ENCODE data around the gene RALGPS1. TPM values are rescaled to one million over a fixed set of nuclear protein-coding genes. Genes with fewer than 3 reads are reported as not detected.

RALGPS1 gene
- total and polyA plus RNA-seq, 2 of the 13 experiments (the other 11 are each of a cell fraction or from before 2014, with no cell fraction given) = 3.7 to 6.5 TPM

DNA sequence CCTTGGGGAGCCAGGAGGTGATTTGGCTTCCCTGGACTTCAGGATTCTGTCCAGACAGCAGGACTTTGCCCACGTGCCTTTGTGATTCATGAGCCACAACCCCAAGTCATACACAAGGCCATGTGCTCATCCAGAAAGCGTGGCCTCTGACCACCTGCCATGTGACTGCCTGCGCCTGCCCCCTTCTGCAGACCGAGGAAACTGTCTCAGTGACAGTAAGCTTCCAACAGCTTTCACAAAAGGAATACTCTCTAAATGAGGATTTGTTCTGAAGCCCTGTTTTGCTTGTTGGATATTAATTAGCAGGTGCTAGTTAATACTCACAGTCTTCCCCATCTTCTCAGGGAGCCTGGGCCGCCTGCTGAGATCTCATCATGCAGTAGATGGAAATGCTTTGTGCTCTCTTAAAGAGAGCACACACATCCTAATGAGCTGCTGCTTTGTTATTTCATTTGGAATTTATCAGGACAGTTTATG is 244.8 kb downstream of the RALGPS1 start (continued):
- TF ChIP-seq ZNF24 (IDR thresholded peaks at IDR 0.05) (no peak), TAF15 (IDR thresholded peaks at IDR 0.05; ENCODE audit: low read depth, low read length, poor library complexity, severe bottlenecking) (no peak), MED8 (CRISPR knock-in tag; IDR thresholded peaks at IDR 0.05; ENCODE audit: insufficient replicate concordance) (no peak), STAG1 (CRISPR knock-in tag; IDR thresholded peaks at IDR 0.05) (peak; percentile 60), SOX13 (IDR thresholded peaks at IDR 0.05) (no peak), SOX13 (CRISPR knock-in tag; conservative IDR thresholded peaks at IDR 0.05 in 1 of 2, IDR thresholded peaks at IDR 0.05 in 1 of 2) (peak in 1 of 2 experiments; percentile 67; a peak in 1 of 4 replicates), ZNF354B (CRISPR knock-in tag; IDR thresholded peaks at IDR 0.05) (peak; percentile 93; the same call in 1 of the 2 replicates), MXI1 (IDR thresholded peaks at IDR 0.05; ENCODE audit: borderline replicate concordance, low read depth, low read length) (peak; percentile 99; the same call in 2 of the 3 replicates), HNF4G (IDR thresholded peaks at IDR 0.05; ENCODE audit: borderline replicate concordance, low read depth, low read length) (peak; percentile 27; the same call in 1 of the 2 replicates), HNF4G (CRISPR knock-in tag; IDR thresholded peaks at IDR 0.05; ENCODE audit: borderline replicate concordance, low read depth) (peak; percentile 86), ZFAT (CRISPR knock-in tag; conservative IDR thresholded peaks at IDR 0.05) (0 out of 2 replicates have a peak, but pooled peaks have one; percentile 53), ZNF274 (CRISPR knock-in tag; IDR thresholded peaks at IDR 0.05) (peak; percentile 98), HDAC1 (CRISPR knock-in tag; IDR thresholded peaks at IDR 0.05) (peak; percentile 71; the same call in 1 of the 2 replicates), RBFOX2 (IDR thresholded peaks at IDR 0.05; ENCODE audit: low read depth, low read length) (no peak), ZNF577 (CRISPR knock-in tag; IDR thresholded peaks at IDR 0.05; ENCODE audit: borderline replicate concordance, low read depth) (no peak), FOXC1 (CRISPR knock-in tag; IDR thresholded peaks at IDR 0.05; ENCODE audit: borderline replicate concordance) (peak; percentile 100), XBP1 (CRISPR knock-in tag; IDR thresholded peaks at IDR 0.05) (peak; percentile 94; the same call in 1 of the 2 replicates), KAT2B (IDR thresholded peaks at IDR 0.05; ENCODE audit: borderline replicate concordance, low read depth, low read length) (no peak), PAF1 (CRISPR knock-in tag; IDR thresholded peaks at IDR 0.05) (no peak), ZFP90 (CRISPR knock-in tag; IDR thresholded peaks at IDR 0.05; ENCODE audit: borderline replicate concordance) (peak; percentile 72; the same call in 1 of the 2 replicates), BORCS8-MEF2B (CRISPR knock-in tag; IDR thresholded peaks at IDR 0.05) (peak; percentile 96), CBFB (CRISPR knock-in tag; IDR thresholded peaks at IDR 0.05) (no peak), PHF21A (CRISPR knock-in tag; IDR thresholded peaks at IDR 0.05) (peak; percentile 44), GPN1 (CRISPR knock-in tag; IDR thresholded peaks at IDR 0.05; ENCODE audit: borderline replicate concordance) (no peak)
- TF ChIP-seq, protein P1, sequence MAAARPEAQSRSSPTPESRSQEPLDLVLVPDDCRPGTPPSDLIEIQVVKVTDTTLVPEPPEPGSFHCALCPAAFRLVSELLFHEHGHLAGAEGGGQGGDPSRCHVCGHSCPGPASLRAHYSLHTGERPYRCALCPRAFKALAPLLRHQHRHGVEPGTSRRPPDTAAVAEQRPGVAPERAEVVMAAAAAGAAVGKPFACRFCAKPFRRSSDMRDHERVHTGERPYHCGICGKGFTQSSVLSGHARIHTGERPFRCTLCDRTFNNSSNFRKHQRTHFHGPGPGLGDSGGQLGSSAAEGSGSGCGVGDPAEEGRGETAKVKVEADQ (CRISPR knock-in tag; IDR thresholded peaks at IDR 0.05; ENCODE audit: borderline replicate concordance) = peak; percentile 84; the same call in 1 of the 2 replicates
- TF ChIP-seq, protein P2, sequence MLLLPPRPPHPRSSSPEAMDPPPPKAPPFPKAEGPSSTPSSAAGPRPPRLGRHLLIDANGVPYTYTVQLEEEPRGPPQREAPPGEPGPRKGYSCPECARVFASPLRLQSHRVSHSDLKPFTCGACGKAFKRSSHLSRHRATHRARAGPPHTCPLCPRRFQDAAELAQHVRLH (CRISPR knock-in tag; IDR thresholded peaks at IDR 0.05; ENCODE audit: borderline replicate concordance, low read depth) = peak; percentile 99
- TF ChIP-seq, protein P3, sequence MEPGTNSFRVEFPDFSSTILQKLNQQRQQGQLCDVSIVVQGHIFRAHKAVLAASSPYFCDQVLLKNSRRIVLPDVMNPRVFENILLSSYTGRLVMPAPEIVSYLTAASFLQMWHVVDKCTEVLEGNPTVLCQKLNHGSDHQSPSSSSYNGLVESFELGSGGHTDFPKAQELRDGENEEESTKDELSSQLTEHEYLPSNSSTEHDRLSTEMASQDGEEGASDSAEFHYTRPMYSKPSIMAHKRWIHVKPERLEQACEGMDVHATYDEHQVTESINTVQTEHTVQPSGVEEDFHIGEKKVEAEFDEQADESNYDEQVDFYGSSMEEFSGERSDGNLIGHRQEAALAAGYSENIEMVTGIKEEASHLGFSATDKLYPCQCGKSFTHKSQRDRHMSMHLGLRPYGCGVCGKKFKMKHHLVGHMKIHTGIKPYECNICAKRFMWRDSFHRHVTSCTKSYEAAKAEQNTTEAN (CRISPR knock-in tag; conservative IDR thresholded peaks at IDR 0.05) = peak; percentile 98
- TF ChIP-seq, protein P4, sequence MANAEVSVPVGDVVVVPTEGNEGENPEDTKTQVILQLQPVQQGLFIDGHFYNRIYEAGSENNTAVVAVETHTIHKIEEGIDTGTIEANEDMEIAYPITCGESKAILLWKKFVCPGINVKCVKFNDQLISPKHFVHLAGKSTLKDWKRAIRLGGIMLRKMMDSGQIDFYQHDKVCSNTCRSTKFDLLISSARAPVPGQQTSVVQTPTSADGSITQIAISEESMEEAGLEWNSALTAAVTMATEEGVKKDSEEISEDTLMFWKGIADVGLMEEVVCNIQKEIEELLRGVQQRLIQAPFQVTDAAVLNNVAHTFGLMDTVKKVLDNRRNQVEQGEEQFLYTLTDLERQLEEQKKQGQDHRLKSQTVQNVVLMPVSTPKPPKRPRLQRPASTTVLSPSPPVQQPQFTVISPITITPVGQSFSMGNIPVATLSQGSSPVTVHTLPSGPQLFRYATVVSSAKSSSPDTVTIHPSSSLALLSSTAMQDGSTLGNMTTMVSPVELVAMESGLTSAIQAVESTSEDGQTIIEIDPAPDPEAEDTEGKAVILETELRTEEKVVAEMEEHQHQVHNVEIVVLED (CRISPR knock-in tag; IDR thresholded peaks at IDR 0.05; ENCODE audit: borderline replicate concordance) = peak; percentile 54; the same call in 1 of the 2 replicates

Measured in HepG2 (cell line).